Measurements from ENCODE around the gene LTK.
"Not testable (repeated sequence)": the region's sequence is repeated elsewhere in the genome, so short reads cannot be mapped to it uniquely, and the experiment has no call there.

Gene LTK

GRCh38 chr15:41473418-41473817, 40.2 kb downstream of the LTK start:
- no peak for DNase-seq

GRCh38 chr15:41469644-41470043, 44.0 kb downstream of the LTK start:
- DNase-seq: not testable (repeated sequence)

GRCh38 chr15:41466711-41467110, 46.9 kb downstream of the LTK start:
- DNase-seq: no peak

- no peak for DNase-seq
These were observed 47.7 kb downstream of the LTK start for GRCh38 chr15:41465822-41466421.

GRCh38 chr15:41464889-41465580, 48.6 kb downstream of the LTK start:
- no peak for DNase-seq

GRCh38 chr15:41462084-41462795, 51.4 kb downstream of the LTK start:
- no peak for DNase-seq
